Activated CD8-positive, alpha-beta memory T cell treated with anti-CD3 and anti-CD28 coated beads, Interleukin-2, amount 50 U/mL, for 24 hours (primary cell): Measurements from ENCODE around the gene GPR61.

ENCODE experiments used
- DNase-seq: peaks from one replicate; pipeline ENCODE4 v3.0.0-alpha.2; 2020; ENCODE audit errors: extremely low read depth

Gene GPR61

GRCh38 chr1:109509176-109510134 is 30.2 kb upstream of the GPR61 start, which contains the start of gene AMIGO1:
AMIGO1 (minus strand) TSS chr1:109509727; CDS start chr1:109508912, 815 bp downstream.
- DNase-seq: no peak

GRCh38 chr1:109513110-109513710 is 26.5 kb upstream of the GPR61 start:
- DNase-seq: no peak

- DNase-seq: no peak
Measured at GRCh38 chr1:109514846-109515245, 24.8 kb upstream of the GPR61 start.

GRCh38 chr1:109516872-109517271 is 22.8 kb upstream of the GPR61 start:
- DNase-seq: no peak

GRCh38 chr1:109517337-109517736 is 22.3 kb upstream of the GPR61 start:
- no peak for DNase-seq

GRCh38 chr1:109521002-109521951 is 18.4 kb upstream of the GPR61 start:
- no peak for DNase-seq

GRCh38 chr1:109522026-109522425 is 17.6 kb upstream of the GPR61 start:
- no peak for DNase-seq

- DNase-seq: no peak
Measured at GRCh38 chr1:109523706-109524105, 16.0 kb upstream of the GPR61 start.

GRCh38 chr1:109527098-109527811 is 12.4 kb upstream of the GPR61 start:
- DNase-seq: no peak

GRCh38 chr1:109527846-109528695 is 11.6 kb upstream of the GPR61 start:
- no peak for DNase-seq

GRCh38 chr1:109528712-109529111 is 11.0 kb upstream of the GPR61 start:
- DNase-seq: no peak

GRCh38 chr1:109529881-109530456 is 9.7 kb upstream of the GPR61 start:
- DNase-seq: no peak

- DNase-seq: no peak
Measured at GRCh38 chr1:109530457-109531087, 9.1 kb upstream of the GPR61 start.

- DNase-seq: no peak
Measured at GRCh38 chr1:109531380-109531779, 8.3 kb upstream of the GPR61 start.

GRCh38 chr1:109531826-109532364 is 7.8 kb upstream of the GPR61 start:
- no peak for DNase-seq

- DNase-seq: peak; percentile 72
Measured at GRCh38 chr1:109532365-109533136, 7.1 kb upstream of the GPR61 start.

GRCh38 chr1:109534307-109534858 is 5.3 kb upstream of the GPR61 start:
- DNase-seq: no peak

- DNase-seq: no peak
Measured at GRCh38 chr1:109535481-109535880, 4.2 kb upstream of the GPR61 start.
